HL-60/S4 treated with phorbol 12-myristate 13-acetate at 8.2 ng/mL for 4 days and 3 days (cell line): ENCODE results near the gene WHRN.

Source experiments
- in situ Hi-C: fragments of 300-500 bp; cut with MboI; formaldehyde crosslinking; loops from 2 replicates; pipeline ENCODE4 v1.15.0; 2022; ENCODE audit warnings: low sequenced_read_pairs

Gene WHRN

GRCh38 chr9:114428466-114428865 is 76.8 kb downstream of the WHRN start:
- in situ Hi-C loops, result no loop called here

GRCh38 chr9:114427644-114428043 is 77.6 kb downstream of the WHRN start:
- in situ Hi-C loops, result no loop called here

- in situ Hi-C loops, result no loop called here
These were observed 79.0 kb downstream of the WHRN start for GRCh38 chr9:114426046-114426948.

- in situ Hi-C loops, result no loop called here
These were observed 80.1 kb downstream of the WHRN start for GRCh38 chr9:114425126-114425525.

- in situ Hi-C loops, result loop anchor here (25.0 kb wide), 1 partner anchor 488 kb away; no protein-coding TSS in a partner anchor
These were observed 81.1 kb downstream of the WHRN start for GRCh38 chr9:114424126-114424525.

- in situ Hi-C loops, result loop anchor here (25.0 kb wide), 1 partner anchor 489 kb away; no protein-coding TSS in a partner anchor
These were observed 82.1 kb downstream of the WHRN start for GRCh38 chr9:114423181-114423580.

GRCh38 chr9:114421147-114421546 is 84.1 kb downstream of the WHRN start:
- in situ Hi-C loops, result loop anchor here (25.0 kb wide), 1 partner anchor 491 kb away; no protein-coding TSS in a partner anchor

- in situ Hi-C loops, result loop anchor here (10.0 to 25.0 kb wide), 2 partner anchors 235 to 493 kb away; partner anchors contain the start of gene TEX53
These were observed 85.5 kb downstream of the WHRN start for GRCh38 chr9:114419796-114420195.

- in situ Hi-C loops, result loop anchor here (10.0 to 25.0 kb wide), 2 partner anchors 237 to 494 kb away; partner anchors contain the start of gene TEX53
These were observed 87.2 kb downstream of the WHRN start for GRCh38 chr9:114418053-114418452.

- in situ Hi-C loops, result loop anchor here (10.0 to 25.0 kb wide), 2 partner anchors 237 to 495 kb away; partner anchors contain the start of gene TEX53
These were observed 87.8 kb downstream of the WHRN start for GRCh38 chr9:114417511-114417910.

- in situ Hi-C loops, result loop anchor here (10.0 to 25.0 kb wide), 2 partner anchors 238 to 495 kb away; partner anchors contain the start of gene TEX53
These were observed 88.4 kb downstream of the WHRN start for GRCh38 chr9:114416906-114417305.

GRCh38 chr9:114416290-114416689 is 89.0 kb downstream of the WHRN start:
- in situ Hi-C loops, result loop anchor here (10.0 to 25.0 kb wide), 2 partner anchors 239 to 496 kb away; partner anchors contain the start of gene TEX53

- in situ Hi-C loops, result loop anchor here (10.0 to 25.0 kb wide), 2 partner anchors 240 to 498 kb away; partner anchors contain the start of gene TEX53
These were observed 90.9 kb downstream of the WHRN start for GRCh38 chr9:114414346-114414745.

- in situ Hi-C loops, result loop anchor here (10.0 to 25.0 kb wide), 2 partner anchors 241 to 498 kb away; partner anchors contain the start of gene TEX53
These were observed 91.4 kb downstream of the WHRN start for GRCh38 chr9:114413861-114414301.

- in situ Hi-C loops, result loop anchor here (10.0 to 25.0 kb wide), 2 partner anchors 243 to 500 kb away; partner anchors contain the start of gene TEX53
These were observed 93.1 kb downstream of the WHRN start for GRCh38 chr9:114412048-114412683.

GRCh38 chr9:114411452-114411851 is 93.8 kb downstream of the WHRN start:
- in situ Hi-C loops, result loop anchor here (10.0 to 25.0 kb wide), 2 partner anchors 243 to 501 kb away; partner anchors contain the start of gene TEX53

- in situ Hi-C loops, result loop anchor here (10.0 to 25.0 kb wide), 2 partner anchors 244 to 501 kb away; partner anchors contain the start of gene TEX53
These were observed 94.4 kb downstream of the WHRN start for GRCh38 chr9:114410910-114411309.

GRCh38 chr9:114409842-114410241 is 95.4 kb downstream of the WHRN start:
- in situ Hi-C loops, result loop anchor here (10.0 to 25.0 kb wide), 2 partner anchors 245 to 502 kb away; partner anchors contain the start of gene TEX53

- in situ Hi-C loops, result loop anchor here (25.0 kb wide), 1 partner anchor 503 kb away; no protein-coding TSS in a partner anchor
These were observed 96.0 kb downstream of the WHRN start for GRCh38 chr9:114409103-114409780.

- in situ Hi-C loops, result loop anchor here (25.0 kb wide), 1 partner anchor 504 kb away; no protein-coding TSS in a partner anchor
These were observed 96.6 kb downstream of the WHRN start for GRCh38 chr9:114408645-114409044.
